HG03575 (cell line): Measurements from ENCODE around the gene B3GNT8.
"Not testable (repeated sequence)": the region's sequence is repeated elsewhere in the genome, so short reads cannot be mapped to it uniquely, and the experiment has no call there.

Source experiments
- ATAC-seq: cut with Tn5 transposase; IDR thresholded peaks from one replicate; pipeline ENCODE4 v1.9.1; 2021; ENCODE audit not compliant: unreplicated experiment, insufficient number of reproducible peaks, low FRiP score; ENCODE audit errors: extremely low read depth

B3GNT8 gene

GRCh38 chr19:41421973-41422372, 5.2 kb downstream of the B3GNT8 start:
- ATAC-seq: no peak

GRCh38 chr19:41421314-41421713, 5.9 kb downstream of the B3GNT8 start:
- no peak for ATAC-seq

DNA sequence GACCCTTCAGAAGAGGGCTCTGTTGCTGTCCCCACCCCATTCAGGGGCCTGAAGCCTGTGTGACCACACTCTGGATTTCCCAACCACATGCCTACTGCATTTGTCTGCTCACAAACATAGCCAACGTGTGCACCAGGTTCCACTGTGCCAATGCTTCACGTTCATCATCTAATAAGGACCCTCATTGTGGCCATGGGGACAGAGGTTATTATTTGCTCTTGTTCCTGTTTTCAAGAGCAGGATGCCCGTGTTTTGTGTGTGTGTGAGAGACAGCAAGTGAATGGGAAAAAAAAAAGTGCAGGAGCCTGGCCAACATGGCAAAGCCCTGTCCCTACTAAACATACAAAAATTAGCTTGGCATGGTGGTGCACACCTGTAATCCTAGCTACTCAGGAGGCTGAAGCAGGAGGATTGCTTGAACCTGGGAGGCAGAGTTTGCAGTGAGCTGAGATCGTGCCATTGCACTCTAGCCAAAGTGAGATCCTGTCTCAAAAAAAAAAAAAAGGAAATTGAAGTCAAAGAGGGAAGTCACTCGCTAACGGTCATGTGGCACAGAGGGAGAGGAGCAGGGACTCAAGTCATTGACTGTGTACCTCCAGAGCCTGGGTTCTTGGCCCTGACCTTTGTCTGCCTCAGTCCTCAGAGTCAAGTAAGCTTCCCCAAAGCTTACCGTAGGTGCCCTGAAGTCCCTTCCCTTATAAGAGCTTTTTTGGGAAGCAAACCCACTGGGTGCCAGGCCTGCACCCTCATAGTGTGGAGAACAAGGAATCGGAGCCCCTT, 6.9 kb downstream of the B3GNT8 start:
- ATAC-seq: no peak

GRCh38 chr19:41416194-41416674, 10.9 kb downstream of the B3GNT8 start:
- no peak for ATAC-seq

DNA sequence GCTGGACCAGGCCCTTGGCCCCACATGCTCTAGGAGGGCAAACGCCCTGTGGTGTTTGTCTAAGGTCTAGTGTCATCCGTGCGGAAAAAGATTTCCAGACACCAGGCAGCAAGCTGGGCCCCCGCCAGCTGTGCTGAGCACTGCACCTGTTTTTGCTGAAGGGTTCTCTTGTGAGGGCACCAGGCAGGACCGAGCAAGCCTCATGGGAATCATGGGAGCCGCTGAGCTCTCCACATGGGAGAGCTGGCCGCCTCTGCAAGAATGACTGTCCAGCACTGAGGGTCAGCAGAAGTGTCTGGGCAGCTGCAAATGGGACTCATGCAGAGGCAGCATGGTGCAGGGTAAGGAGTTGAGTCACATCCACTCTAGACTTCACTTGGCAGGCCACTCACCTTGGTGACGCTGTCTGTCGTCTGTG, 12.0 kb downstream of the B3GNT8 start:
- ATAC-seq: no peak

- ATAC-seq: no peak
Measured at GRCh38 chr19:41414461-41414860, 12.7 kb downstream of the B3GNT8 start.

- ATAC-seq: no peak
Measured at GRCh38 chr19:41413947-41414346, 13.2 kb downstream of the B3GNT8 start.

DNA sequence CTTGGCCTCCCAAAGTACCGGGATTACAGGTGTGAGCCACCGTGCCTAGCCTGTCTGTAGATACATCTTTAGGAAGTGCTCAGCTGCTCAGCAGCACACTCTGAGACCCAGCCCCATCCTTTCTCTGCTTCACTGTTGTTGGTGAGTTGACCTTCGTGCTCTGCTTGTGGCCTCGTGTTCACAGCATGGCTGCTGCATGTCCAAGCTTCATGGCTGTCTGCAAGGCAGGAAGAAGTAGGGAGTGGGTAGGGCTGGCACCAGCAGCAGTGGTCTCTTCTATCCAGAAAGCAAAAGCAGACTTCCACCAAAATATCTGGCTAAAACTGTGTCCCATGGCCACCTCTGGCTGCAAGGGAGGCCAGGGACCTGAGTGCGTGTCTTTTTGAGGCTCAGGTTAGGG, 14.2 kb downstream of the B3GNT8 start:
- no peak for ATAC-seq

- ATAC-seq: no peak
Measured at GRCh38 chr19:41411968-41412265, 15.3 kb downstream of the B3GNT8 start.

GRCh38 chr19:41411100-41411967, 15.8 kb downstream of the B3GNT8 start:
- ATAC-seq: no peak

GRCh38 chr19:41410336-41411054, 16.7 kb downstream of the B3GNT8 start:
- no peak for ATAC-seq

- no peak for ATAC-seq
Measured at GRCh38 chr19:41409288-41409687, 17.9 kb downstream of the B3GNT8 start.

- ATAC-seq: not testable (repeated sequence)
Measured at GRCh38 chr19:41408846-41409245, 18.3 kb downstream of the B3GNT8 start.

DNA sequence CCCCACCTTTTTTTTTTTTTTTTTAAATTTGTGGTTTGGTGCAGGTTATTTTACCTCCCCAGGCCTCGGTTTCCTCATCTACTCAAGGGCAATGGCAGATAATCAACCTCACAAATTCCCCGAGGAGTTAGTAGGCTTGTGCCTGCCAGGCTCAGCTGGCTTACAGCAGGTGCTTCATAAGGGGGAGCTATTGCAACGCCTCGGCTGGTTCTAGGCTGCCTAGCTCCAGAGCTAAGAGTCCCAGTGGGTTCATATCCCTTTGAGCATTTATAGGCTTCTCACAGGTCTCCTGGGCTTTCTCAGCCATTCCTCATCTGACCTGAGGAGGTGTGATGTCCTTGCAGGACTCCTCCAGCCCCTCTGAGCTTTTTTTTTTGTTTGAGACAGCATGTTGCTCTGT, 18.9 kb downstream of the B3GNT8 start:
- no peak for ATAC-seq

DNA sequence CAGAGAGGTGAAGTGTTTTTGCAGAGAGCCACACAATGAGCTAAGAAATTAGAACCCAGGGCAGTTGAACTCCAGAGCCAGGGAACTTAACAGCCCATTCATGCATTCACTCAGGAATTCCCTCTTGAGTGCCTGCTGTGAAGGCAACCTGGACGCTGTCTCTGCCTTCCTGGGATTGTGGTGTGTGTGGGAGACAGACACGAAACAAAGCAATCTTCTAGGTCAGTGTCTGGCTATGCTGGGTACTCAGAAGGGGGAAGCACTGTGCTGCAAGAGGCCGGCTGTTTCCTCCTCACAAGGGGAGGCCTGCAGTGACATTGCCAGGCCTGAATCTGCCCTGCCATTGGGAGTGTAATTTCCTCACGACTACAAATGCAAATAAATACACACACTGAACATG, 19.9 kb downstream of the B3GNT8 start:
- no peak for ATAC-seq

DNA sequence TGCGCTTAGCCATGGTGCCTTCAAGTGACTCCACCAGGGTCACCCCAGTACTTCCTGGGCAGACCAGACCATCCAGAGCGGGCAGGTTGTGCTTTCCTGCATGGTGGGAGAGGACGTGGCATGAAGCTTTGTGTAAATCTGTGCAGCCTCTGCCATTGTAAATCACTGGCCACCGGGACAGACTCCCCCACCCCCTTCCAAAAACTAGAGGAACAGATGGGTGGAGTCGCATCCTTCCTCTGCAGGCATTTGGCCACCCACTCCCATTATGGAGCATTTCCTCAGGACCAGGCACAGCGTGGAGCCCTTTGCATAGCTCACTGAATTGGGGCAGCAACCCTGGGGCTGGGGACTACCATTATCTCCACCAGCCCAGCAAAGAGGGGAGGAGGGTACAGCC, 21.4 kb downstream of the B3GNT8 start:
- ATAC-seq: no peak

DNA sequence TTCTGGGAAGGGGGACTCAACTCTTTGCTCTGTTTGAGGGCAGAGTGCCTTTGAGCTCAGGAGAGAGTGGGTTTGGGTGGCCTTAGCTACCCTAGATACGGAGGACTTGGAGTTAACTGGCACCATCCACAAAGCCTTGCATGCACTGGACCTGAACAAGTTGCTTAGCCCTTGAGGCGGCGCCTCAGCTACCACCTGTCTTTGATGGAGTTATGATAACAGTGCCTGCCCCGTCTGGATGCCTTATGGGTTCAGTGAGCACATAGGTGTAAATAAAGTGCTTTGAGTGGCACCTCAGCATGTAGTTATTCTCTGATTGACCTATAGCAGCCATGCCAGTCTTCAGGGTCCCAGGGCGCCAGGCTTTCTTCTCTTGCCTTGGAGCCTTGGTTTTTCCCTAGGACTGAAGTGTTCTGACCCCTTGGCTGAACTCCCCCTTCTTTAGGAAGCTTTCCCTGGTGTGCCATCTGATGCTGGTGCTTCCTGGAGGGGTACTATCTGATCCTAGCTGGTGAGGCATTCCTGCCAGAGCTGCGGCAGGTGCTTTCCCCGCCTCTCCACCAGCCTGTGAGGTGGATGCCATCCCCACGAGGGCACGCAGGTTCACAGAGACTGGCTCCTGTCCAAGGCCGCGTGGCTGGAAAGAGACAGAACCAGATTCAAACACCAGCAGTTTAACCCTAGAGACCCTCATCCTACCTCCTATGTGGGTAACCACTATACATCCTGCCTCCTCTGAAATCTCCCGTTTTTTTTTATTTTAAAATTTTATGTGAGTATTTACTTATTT, 23.8 kb downstream of the B3GNT8 start:
- no peak for ATAC-seq

DNA sequence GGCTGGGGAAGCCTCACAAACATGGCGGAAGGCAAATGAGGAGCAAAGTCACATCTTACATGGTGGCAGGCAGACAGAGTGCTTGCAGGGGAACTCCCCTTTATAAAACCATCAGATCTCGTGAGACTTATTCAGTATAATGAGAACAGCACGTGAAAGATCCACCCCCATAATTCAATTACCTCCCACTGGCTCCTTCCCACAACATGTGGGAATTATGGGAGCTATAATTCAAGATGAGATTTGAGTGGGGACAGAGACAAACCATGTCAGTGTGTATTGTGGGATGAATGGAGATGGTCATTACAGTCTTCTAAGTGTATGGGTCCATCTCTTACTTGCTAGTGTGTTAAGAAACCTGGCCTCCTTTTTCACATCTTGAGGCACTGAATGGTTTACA, 25.2 kb downstream of the B3GNT8 start:
- ATAC-seq: no peak

DNA sequence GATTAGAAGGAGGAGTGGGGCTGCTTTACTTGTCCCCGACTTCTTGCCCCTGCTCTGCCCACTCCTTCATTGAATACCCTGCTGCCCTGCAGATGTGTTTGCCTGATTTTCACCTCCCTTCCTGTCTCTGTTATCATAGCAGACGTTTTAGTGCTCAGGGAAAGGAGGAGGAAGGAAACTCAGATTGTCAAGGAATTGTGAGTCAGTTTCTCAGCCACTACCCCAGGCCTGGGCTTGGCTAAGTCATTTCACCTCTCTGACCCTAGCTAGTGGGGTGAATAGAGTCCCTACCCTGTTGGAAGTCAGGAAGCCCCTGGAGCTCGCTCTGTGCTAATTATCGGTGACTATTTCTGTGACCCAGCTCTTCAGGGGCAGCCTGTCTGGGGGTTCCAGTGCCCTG, 25.7 kb downstream of the B3GNT8 start:
- no peak for ATAC-seq
